HG03558 (cell line): ENCODE results near the gene TTC28.
"Not testable (repeated sequence)": the region's sequence is repeated elsewhere in the genome, so short reads cannot be mapped to it uniquely, and the experiment has no call there.

ENCODE experiments used
- ATAC-seq: cut with Tn5 transposase; IDR thresholded peaks from one replicate; pipeline ENCODE4 v1.9.1; 2021; ENCODE audit warnings: moderate number of reproducible peaks; ENCODE audit not compliant: unreplicated experiment; ENCODE audit errors: extremely low read depth

Gene TTC28

DNA sequence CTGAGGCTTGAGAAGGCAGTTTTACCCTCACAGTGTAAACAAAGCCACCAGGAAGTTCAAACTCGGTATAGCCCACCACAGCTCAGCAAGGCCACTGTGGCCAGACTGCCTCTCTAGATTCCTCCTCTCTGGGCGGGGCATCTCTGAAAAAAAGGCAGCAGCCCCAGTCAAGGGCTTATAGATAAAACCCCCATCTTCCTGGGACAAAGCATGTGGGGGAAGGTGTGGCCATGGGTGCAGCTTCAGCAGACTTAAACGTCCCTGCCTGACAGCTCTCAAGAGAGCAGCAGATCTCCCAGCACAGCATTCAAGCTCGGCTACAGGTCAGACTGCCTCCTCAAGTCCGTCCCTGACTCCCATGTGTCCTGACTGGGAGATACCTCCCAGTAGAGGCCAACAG is 69.7 kb downstream of the TTC28 start:
- ATAC-seq: no peak

- ATAC-seq: no peak
Measured at GRCh38 chr22:28608546-28608945, 71.1 kb downstream of the TTC28 start.

DNA sequence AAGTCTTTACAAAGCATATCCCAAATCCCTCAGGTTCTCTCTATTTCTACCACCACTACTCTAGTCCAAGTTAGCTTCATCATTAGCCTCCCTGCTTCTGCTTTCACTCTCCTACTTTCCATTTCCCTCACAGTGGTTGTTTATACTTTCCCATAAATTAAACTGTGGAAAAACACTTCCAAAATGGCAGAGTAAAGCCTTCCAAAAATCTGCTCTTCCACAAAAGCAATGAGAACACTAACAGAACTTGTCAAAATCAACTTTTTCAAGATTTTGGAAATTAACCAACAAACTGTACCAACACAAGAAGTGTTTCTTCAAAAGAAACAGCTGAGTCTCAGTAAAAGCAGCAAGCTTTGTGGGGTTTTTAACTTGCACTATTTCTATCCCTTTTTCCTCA is 71.8 kb downstream of the TTC28 start:
- ATAC-seq: no peak

- ATAC-seq: no peak
Measured at GRCh38 chr22:28604966-28605761, 74.5 kb downstream of the TTC28 start.

GRCh38 chr22:28601915-28602314 is 77.7 kb downstream of the TTC28 start:
- no peak for ATAC-seq

DNA sequence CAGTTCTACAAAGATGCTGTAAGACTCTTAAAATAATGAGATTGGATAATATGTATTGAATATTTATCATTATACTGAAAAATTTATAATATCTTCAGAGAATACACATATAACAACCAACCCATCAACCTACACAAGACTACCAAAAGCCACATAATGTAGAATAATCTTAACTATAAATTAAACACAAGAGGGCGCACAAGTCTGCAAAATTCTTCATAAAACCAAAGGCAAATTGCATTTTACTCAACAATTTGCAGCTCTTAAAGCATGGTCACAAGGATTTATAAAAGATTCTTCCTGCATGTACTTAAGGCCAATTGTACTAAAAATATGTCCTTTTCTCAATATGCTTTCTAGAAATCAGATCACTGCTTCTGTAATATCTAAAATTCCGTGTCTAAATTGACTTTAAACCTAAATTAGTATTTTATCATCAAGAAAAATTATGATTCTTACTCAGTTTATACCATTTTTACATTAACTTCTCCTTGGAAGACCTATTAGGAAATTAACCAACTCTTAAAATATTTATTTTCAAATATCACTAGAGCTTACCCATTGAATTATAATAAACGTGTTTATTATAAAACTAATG is 79.0 kb downstream of the TTC28 start:
- no peak for ATAC-seq

DNA sequence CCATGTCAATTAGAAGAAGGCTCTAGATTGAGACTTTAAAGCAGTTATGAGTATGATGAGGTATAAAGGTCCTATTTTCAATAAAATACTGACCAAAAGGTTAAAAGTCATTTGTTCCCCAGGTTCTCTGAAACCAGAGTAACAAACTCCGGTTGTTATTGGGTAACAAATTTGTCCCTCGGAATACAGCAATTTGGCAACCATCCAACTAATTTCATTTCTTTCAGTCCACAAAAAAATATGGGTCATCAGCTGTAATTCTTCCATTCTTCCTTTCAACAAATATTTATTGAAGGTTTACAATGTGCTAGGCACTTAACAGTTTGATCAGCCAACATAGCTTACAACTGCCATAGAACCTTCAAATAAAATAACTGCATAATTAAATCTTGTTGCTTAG is 79.9 kb downstream of the TTC28 start:
- no peak for ATAC-seq

GRCh38 chr22:28597665-28598064 is 82.0 kb downstream of the TTC28 start:
- no peak for ATAC-seq

DNA sequence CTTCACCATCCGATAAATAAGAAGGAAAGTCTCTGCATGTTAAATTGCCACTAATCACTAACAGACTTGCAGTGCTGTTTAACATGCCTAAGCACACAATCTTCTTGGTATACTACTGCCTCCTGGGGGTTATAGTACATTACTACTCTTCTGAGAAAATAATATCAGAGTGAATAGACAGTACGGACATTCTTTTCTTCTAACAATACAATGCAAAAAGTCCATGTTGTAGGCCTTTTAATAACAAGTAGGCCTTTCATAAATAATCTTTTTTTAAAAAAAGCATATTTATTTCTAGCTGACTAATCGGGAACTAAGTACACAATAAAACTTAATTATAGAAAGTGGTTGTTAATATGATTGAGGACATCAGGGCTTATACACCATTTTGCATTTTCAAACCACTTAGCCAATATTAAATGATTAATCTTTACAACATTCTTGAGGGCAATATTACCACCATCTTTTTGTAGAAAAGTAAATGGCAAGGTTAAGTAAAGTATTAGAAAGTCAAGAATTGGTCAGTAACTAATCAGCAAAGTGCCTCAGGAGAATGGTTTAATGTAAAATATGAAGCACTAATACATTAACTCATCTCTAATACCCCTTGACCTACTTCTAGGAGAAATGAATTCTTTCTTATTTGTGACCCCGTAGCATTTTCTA is 84.7 kb downstream of the TTC28 start:
- ATAC-seq: no peak

DNA sequence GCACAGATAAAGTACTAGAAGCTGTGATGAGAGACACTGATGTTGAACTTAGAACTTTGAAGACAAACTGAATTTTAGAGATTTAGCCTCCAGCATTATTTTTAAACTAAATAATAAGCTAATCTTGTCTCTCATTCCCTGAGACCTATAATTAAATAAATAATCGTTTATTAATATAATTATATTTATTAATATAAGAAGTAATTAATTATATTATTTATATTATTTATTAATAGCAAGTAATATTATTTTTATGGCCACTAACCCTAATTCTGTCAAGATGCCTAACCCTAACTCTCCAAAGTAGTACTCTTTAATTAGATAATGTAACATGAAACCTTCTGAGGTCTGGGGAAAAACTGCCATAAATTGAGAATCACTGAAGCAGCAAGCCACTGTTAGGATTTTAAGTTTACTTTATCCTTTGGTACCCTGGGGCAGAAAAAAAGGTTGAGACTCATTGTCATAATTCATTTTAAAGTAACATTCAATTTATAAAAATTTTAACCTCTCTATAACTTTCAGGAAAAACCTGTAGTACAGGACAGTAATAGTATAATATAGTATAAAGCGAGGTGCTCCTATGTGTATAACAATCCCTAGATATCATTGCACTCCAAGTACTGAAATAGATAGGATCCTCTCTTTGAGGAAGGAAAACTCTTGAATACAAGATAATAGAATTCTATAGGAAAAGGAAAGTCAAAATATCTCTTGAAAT is 85.4 kb downstream of the TTC28 start:
- ATAC-seq: no peak

DNA sequence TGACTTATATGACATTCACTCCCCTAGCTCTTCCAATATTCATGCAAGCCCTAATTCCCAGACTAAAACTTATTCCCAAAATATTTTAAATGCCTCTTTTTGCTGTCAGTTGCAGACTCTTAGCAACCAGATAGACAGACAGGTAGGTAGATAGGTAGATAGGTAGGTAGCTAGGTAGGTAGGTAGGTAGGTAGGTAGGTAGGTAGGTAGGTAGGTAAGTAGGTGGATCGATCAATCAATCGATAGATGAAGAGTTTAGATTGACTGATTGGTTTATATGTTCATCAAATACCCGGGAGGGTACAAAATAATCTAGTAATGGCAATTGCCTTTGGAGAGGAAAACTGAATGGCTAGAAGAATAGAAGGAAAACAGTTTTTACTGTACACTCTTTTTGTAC is 86.3 kb downstream of the TTC28 start:
- ATAC-seq: no peak

DNA sequence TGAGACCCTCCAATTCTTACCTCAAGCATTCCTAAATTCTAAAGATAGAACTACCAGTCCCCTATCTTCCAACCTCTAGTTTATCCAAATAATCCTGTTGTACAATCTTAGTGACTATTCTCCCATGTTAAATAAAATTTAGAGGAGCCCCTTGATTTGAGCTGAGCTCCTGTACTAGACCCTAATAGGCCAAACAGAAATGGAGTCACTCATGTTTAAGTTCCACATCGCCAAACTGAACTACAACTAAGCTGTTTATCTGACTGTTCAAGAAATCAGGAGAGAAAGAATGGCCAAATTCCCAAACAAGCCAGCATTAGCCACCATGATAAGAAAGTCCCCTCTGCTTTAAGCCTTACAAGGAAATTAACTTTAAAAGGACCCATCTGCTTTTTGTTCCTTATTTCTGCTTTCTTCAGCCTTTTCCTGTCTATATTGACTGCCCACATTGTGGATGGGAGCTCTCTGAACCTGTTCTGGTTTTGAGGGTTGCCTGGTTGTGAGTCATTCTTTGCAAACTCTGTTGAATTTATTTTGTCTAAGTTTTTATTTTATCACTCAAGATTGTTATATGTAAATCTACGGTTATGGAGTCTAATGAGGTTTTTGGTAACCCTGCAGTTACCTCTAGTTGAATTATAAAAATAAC is 90.4 kb downstream of the TTC28 start:
- no peak for ATAC-seq

DNA sequence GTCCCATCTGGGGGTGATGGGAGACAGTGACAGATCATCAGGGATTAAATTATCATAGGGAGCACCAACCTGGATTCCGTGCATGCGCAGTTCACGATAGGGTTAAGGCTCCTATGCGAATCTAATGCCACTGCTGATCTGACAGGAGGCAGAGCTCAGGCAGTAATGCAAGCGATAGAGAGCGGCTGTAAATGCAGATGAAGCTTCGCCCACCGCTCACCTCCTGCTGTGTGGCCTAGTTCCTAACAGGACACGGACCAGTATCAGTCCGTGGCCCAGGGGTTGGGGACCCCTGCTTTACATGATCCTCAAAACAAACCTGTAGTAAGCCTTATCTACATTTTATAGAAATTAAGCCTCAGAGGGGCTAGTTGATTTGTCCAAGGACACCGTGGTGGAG is 94.3 kb downstream of the TTC28 start:
- ATAC-seq: no peak

- ATAC-seq: no peak
Measured at GRCh38 chr22:28582806-28583205, 96.8 kb downstream of the TTC28 start.

- ATAC-seq: no peak
Measured at GRCh38 chr22:28581016-28581415, 98.6 kb downstream of the TTC28 start.

- no peak for ATAC-seq
Measured at GRCh38 chr22:28576162-28576561, 103.5 kb downstream of the TTC28 start.

DNA sequence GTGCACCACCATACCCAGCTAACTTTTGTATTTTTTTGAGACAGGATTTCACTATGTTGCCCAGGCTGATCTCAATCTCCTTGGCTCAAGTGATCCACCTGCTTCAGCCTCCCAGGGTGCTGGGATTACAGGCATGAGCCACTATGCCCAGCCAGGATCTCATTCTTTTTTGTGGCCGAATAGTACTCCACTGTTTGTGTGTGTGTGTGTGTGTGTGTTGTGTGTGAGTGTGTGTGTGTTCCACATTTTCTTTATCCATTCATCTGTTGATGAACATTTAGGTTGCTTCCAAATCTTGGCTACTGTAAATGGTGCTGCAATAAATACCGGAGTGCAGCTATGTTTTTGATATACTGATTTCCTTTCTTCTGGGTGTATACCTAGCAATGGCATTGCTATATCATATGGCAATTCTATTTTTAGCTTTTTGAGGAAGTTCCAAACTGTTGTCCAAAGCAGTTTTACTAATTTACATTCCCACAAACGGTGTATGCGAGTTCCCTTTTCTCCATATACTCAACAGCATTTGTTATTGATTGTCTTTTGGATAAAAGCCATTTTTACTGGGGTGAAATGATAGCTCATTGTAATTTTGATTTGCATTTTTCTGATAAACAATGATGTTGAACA is 105.4 kb downstream of the TTC28 start:
- no peak for ATAC-seq

DNA sequence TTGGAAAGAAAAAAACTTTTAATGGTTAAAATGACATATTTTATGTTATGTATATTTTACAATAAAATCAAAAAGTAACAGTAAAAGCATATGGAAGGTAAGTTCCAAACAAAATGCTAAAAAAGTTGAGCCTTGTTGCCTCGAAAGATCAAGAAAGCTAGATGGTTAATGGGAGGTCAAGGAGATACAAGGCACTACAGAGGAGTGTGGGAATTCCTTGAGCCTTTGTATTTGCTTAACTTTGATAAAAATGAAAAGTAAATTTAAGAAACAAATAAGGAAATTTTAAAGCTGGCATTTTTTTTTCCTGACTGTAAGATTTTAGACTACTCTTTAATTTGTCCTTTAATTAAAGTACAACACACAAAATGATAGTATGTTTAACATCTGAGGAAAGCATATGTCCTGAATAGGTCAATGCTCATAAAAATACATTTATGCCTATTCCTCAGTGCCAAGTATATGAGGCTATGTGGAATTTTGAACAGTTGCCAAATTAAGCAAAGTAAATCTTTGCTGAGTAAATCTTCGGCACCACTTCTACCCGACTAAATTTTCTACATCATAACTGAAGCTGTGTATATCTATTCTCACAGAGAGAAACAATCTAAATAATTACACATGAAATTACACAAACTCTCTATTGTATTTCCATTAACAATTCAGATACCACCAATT is 108.8 kb downstream of the TTC28 start:
- ATAC-seq: no peak

- ATAC-seq: not testable (repeated sequence)
Measured at GRCh38 chr22:28568974-28569373, 110.7 kb downstream of the TTC28 start.
